ENCODE measurements around the gene MAGEB17. TPM values are rescaled to one million over a fixed set of nuclear protein-coding genes. Genes with fewer than 3 reads are reported as not detected.

The MAGEB17 gene
- total and polyA plus RNA-seq, 9 of the 15 experiments (the other 6 are each of a cell fraction or from before 2014, with no cell fraction given) = 0.07 to 0.45 (median 0.14) TPM; not detected in 1

GRCh38 chrX:16212024-16212423 lies 44.7 kb downstream of the MAGEB17 start:
- no peaks in the 10 kb centered on the region for H3K9me1 ChIP-seq (ENCODE audit: control insufficient read depth, insufficient read depth, low read length)
- no peaks in the 10 kb centered on the region for H3K79me2 ChIP-seq (ENCODE audit: control insufficient read depth, insufficient read depth, low read length)
- no peaks in the 10 kb centered on the region for H3K9me3 ChIP-seq (replicated peaks; ENCODE audit: control insufficient read depth, insufficient read depth, low read depth, low read length)
- H3K27me3 ChIP-seq (ENCODE audit: control insufficient read depth in 2 of 2, insufficient read depth in 2 of 2, low read length in 2 of 2) = no peaks in the 10 kb centered on the region
- no peak overlapping the region for H3K9ac ChIP-seq (ENCODE audit: insufficient read depth in 1 of 2, low read depth in 2 of 2, low read length in 2 of 2)
- CTCF ChIA-PET (ENCODE audit: low intra/inter-chr PET ratio) = interaction anchor here (1.2 kb wide), 1 partner anchor 89 kb away, joined by 6 read pairs; the partner anchor contains the start of gene GRPR
- H4K20me1 ChIP-seq (replicated peaks; ENCODE audit: control insufficient read depth, insufficient read depth, low read length) = no peaks in the 10 kb centered on the region
- POLR2A ChIA-PET = no interaction called here
- FAIRE-seq = no peak
- DNase-seq (ENCODE audit: extremely low read depth in 1 of 4, low spot score in 3 of 4) = no peak
- H3K27ac ChIP-seq (ENCODE audit: extremely low read depth, low read depth, low read length) = no peak overlapping the region
- 11% methylated on average over 2 of the region's 2 CpGs for WGBS (ENCODE audit: insufficient coverage, low coverage, missing lambda C conversion rate)
- in situ Hi-C loops (cut with MboI) = no loop called here
- no peak overlapping the region for H3K4me2 ChIP-seq (ENCODE audit: insufficient read depth, low read length)
- no peak overlapping the region for H2AFZ ChIP-seq (ENCODE audit: low read depth, low read length)
- ATAC-seq = no peak
- intact Hi-C loops (cut with micrococcal nuclease) = loop anchor here (1.0 kb wide), 1 partner anchor 89 kb away; the partner anchor contains the start of gene GRPR
- H3K4me1 ChIP-seq (replicated peaks in 1 of 2; ENCODE audit: control insufficient read depth in 2 of 2, insufficient read depth in 2 of 2, low read length in 2 of 2) = no peaks in the 10 kb centered on the region
- H3K36me3 ChIP-seq (ENCODE audit: control insufficient read depth, insufficient read depth, low read length) = no peaks in the 10 kb centered on the region
- no peak overlapping the region for H3K4me3 ChIP-seq
- BruUV-seq (replicated peaks) = no TSS peak
- no peak for TF ChIP-seq SIN3A (IDR thresholded peaks at IDR 0.05; ENCODE audit: borderline replicate concordance in 2 of 2, control insufficient read depth in 1 of 2, low read depth in 2 of 2, low read length in 2 of 2)
- no peak for TF ChIP-seq TEAD4 (IDR thresholded peaks at IDR 0.05; ENCODE audit: low read length)
- TF ChIP-seq TEAD4 (CRISPR knock-in tag; IDR thresholded peaks at IDR 0.05; ENCODE audit: borderline replicate concordance) = no peak
- TF ChIP-seq ETV1 (tag; conservative IDR thresholded peaks at IDR 0.05; ENCODE audit: low read depth) = no peak
- no peak for TF ChIP-seq ETV5 (CRISPR knock-in tag; IDR thresholded peaks at IDR 0.05; ENCODE audit: low read depth)
- no peak for TF ChIP-seq ZHX1 (conservative IDR thresholded peaks at IDR 0.05; ENCODE audit: low read length)
- no peak for TF ChIP-seq ZNF316 (IDR thresholded peaks at IDR 0.05)
- TF ChIP-seq, protein P1, sequence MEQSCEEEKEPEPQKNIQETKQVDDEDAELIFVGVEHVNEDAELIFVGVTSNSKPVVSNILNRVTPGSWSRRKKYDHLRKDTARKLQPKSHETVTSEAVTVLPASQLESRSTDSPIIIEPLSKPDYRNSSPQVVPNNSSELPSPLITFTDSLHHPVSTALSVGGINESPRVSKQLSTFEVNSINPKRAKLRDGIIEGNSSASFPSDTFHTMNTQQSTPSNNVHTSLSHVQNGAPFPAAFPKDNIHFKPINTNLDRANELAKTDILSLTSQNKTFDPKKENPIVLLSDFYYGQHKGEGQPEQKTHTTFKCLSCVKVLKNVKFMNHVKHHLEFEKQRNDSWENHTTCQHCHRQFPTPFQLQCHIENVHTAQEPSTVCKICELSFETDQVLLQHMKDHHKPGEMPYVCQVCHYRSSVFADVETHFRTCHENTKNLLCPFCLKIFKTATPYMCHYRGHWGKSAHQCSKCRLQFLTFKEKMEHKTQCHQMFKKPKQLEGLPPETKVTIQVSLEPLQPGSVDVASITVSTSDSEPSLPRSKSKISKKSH (CRISPR knock-in tag; IDR thresholded peaks at IDR 0.05) = no peak
- no peak for TF ChIP-seq ZNF174 (CRISPR knock-in tag; IDR thresholded peaks at IDR 0.05)
- TF ChIP-seq CBX1 (IDR thresholded peaks at IDR 0.05; ENCODE audit: low read depth) = no peak
- TF ChIP-seq ZNF175 (CRISPR knock-in tag; IDR thresholded peaks at IDR 0.05; ENCODE audit: low read depth) = no peak
- TF ChIP-seq, protein P2, sequence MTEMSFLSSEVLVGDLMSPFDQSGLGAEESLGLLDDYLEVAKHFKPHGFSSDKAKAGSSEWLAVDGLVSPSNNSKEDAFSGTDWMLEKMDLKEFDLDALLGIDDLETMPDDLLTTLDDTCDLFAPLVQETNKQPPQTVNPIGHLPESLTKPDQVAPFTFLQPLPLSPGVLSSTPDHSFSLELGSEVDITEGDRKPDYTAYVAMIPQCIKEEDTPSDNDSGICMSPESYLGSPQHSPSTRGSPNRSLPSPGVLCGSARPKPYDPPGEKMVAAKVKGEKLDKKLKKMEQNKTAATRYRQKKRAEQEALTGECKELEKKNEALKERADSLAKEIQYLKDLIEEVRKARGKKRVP (CRISPR knock-in tag; IDR thresholded peaks at IDR 0.05) = no peak
- TF ChIP-seq ZNF785 (CRISPR knock-in tag; IDR thresholded peaks at IDR 0.05) = no peak
- TF ChIP-seq NFRKB (IDR thresholded peaks at IDR 0.05; ENCODE audit: low read depth) = no peak
- TF ChIP-seq ZSCAN29 (IDR thresholded peaks at IDR 0.05) = no peak
- no peak for TF ChIP-seq PHTF2 (CRISPR knock-in tag; IDR thresholded peaks at IDR 0.05)
- TF ChIP-seq NFIC (IDR thresholded peaks at IDR 0.05) = no peak
- TF ChIP-seq TBL1XR1 (IDR thresholded peaks at IDR 0.05; ENCODE audit: low read length in 2 of 2) = no peak
- no peak for TF ChIP-seq CEBPG (CRISPR knock-in tag; IDR thresholded peaks at IDR 0.05)
- TF ChIP-seq CEBPG (tag; conservative IDR thresholded peaks at IDR 0.05 in 1 of 2, IDR thresholded peaks at IDR 0.05 in 1 of 2) = no peak

All from K562 (cell line).